ENCODE data around the gene CDH23.

Gene CDH23

GRCh38 chr10:71797533-71798307, 401.0 kb downstream of the CDH23 start:
- no peak overlapping the region for H3K4me2 ChIP-seq
- peaks cover 60% of the 10 kb centered on the region for H3K27me3 ChIP-seq (ENCODE audit: insufficient read depth, low read depth)
- H3K9ac ChIP-seq = no peak overlapping the region
- H3K4me1 ChIP-seq (ENCODE audit: low read depth, poor library complexity, severe bottlenecking) = no peaks in the 10 kb centered on the region
- H3K36me3 ChIP-seq (ENCODE audit: insufficient read depth) = no peaks in the 10 kb centered on the region
- TF ChIP-seq CTCF (conservative IDR thresholded peaks at IDR 0.05; ENCODE audit: low read depth, low read length) = no peak
- H2AFZ ChIP-seq (ENCODE audit: low read depth) = no peak overlapping the region
- no peaks in the 10 kb centered on the region for H4K20me1 ChIP-seq (ENCODE audit: insufficient read depth)
- H3K4me3 ChIP-seq (IDR thresholded peaks at IDR 0.05; ENCODE audit: insufficient read depth, low read depth, low read length) = no peak overlapping the region
- no peaks in the 10 kb centered on the region for H3K79me2 ChIP-seq (ENCODE audit: insufficient read depth, low read depth)
- no peak overlapping the region for H3K27ac ChIP-seq

- no peaks in the 10 kb centered on the region for H4K20me1 ChIP-seq (ENCODE audit: insufficient read depth)
- H3K79me2 ChIP-seq (ENCODE audit: insufficient read depth, low read depth) = no peaks in the 10 kb centered on the region
These were observed 401.5 kb downstream of the CDH23 start for GRCh38 chr10:71798308-71798624.

GRCh38 chr10:71799112-71799511, 402.4 kb downstream of the CDH23 start:
- Histone ChIP-seq H4K20me1 (ENCODE audit: insufficient read depth) (no peaks in the 10 kb centered on the region), H3K4me3 (IDR thresholded peaks at IDR 0.05; ENCODE audit: insufficient read depth, low read depth, low read length) (no peak overlapping the region), H3K36me3 (ENCODE audit: insufficient read depth) (no peaks in the 10 kb centered on the region), H3K9ac (no peak overlapping the region), H2AFZ (ENCODE audit: low read depth) (no peak overlapping the region), H3K4me2 (no peak overlapping the region), H3K27me3 (ENCODE audit: insufficient read depth, low read depth) (peaks cover 52% of the 10 kb centered on the region; the same call in 1 of the 2 replicates), H3K27ac (no peak overlapping the region), H3K4me1 (ENCODE audit: low read depth, poor library complexity, severe bottlenecking) (no peaks in the 10 kb centered on the region), H3K79me2 (ENCODE audit: insufficient read depth, low read depth) (no peaks in the 10 kb centered on the region)
- no peak for TF ChIP-seq CTCF (conservative IDR thresholded peaks at IDR 0.05; ENCODE audit: low read depth, low read length)

More at GRCh38 chr10:71798308-71798624, 401.5 kb downstream of the CDH23 start:
- Histone ChIP-seq H2AFZ (ENCODE audit: low read depth) (no peak overlapping the region), H3K9ac (no peak overlapping the region), H3K36me3 (ENCODE audit: insufficient read depth) (no peaks in the 10 kb centered on the region), H3K27ac (no peak overlapping the region), H3K4me2 (no peak overlapping the region), H3K4me1 (ENCODE audit: low read depth, poor library complexity, severe bottlenecking) (no peaks in the 10 kb centered on the region), H3K4me3 (IDR thresholded peaks at IDR 0.05; ENCODE audit: insufficient read depth, low read depth, low read length) (no peak overlapping the region), H3K27me3 (ENCODE audit: insufficient read depth, low read depth) (peaks cover 60% of the 10 kb centered on the region)
- TF ChIP-seq CTCF (conservative IDR thresholded peaks at IDR 0.05; ENCODE audit: low read depth, low read length) = no peak

- Histone ChIP-seq H3K4me2 (no peak overlapping the region), H3K27me3 (ENCODE audit: insufficient read depth, low read depth) (peaks cover 50% of the 10 kb centered on the region; the same call in 1 of the 2 replicates), H4K20me1 (ENCODE audit: insufficient read depth) (no peaks in the 10 kb centered on the region), H3K4me3 (IDR thresholded peaks at IDR 0.05; ENCODE audit: insufficient read depth, low read depth, low read length) (no peak overlapping the region), H3K27ac (no peak overlapping the region), H3K4me1 (ENCODE audit: low read depth, poor library complexity, severe bottlenecking) (no peaks in the 10 kb centered on the region), H2AFZ (ENCODE audit: low read depth) (no peak overlapping the region), H3K79me2 (ENCODE audit: insufficient read depth, low read depth) (no peaks in the 10 kb centered on the region), H3K9ac (no peak overlapping the region), H3K36me3 (ENCODE audit: insufficient read depth) (no peaks in the 10 kb centered on the region)
- no peak for TF ChIP-seq CTCF (conservative IDR thresholded peaks at IDR 0.05; ENCODE audit: low read depth, low read length)
These were observed 403.1 kb downstream of the CDH23 start for GRCh38 chr10:71799608-71800453.
